Spleen (tissue), 7 donors: ENCODE data around the gene MX2.

Source experiments
- CTCF ChIP-seq, 11 experiments: fragments of 200-600 bp in 7 of 11; fragments of 450-650 bp in 4 of 11; sonication (generic) in 4 of 11; IDR thresholded peaks in 8 of 11; conservative IDR thresholded peaks in 3 of 11; 1 replicate in 7 of 11; 2 replicates in 4 of 11; pipeline versions ENCODE4 v1.4.0 to v1.8.0; 2016 to 2021; ENCODE audit warnings: antibody characterized with exemption in 11 of 11, inconsistent platforms in 4 of 11, mild to moderate bottlenecking in 1 of 11
- POLR2A ChIP-seq, 3 donors: fragments of 450-650 bp; IDR thresholded peaks; one replicate each; pipeline ENCODE4 v1.5.1; 2017; ENCODE audit warnings: antibody characterized with exemption in 3 of 3, mild to moderate bottlenecking in 1 of 3
- donor health status: DM: no; HTN: no; CAD: no; lungs with moderate emphysema.
- donor health status: DM: no; HTN: no; CAD: no.
- donor health status: DM: no; HTN: no; CAD: no.

- TF ChIP-seq CTCF (IDR thresholded peaks at IDR 0.05 in 8 of 11, conservative IDR thresholded peaks at IDR 0.05 in 3 of 11) (no peak), POLR2A (IDR thresholded peaks at IDR 0.05) (no peak)
Observed at GRCh38 chr21:41358193-41359166, 3.3 kb upstream of the MX2 start.
